Measurements from ENCODE around the gene SV2C.

DNA sequence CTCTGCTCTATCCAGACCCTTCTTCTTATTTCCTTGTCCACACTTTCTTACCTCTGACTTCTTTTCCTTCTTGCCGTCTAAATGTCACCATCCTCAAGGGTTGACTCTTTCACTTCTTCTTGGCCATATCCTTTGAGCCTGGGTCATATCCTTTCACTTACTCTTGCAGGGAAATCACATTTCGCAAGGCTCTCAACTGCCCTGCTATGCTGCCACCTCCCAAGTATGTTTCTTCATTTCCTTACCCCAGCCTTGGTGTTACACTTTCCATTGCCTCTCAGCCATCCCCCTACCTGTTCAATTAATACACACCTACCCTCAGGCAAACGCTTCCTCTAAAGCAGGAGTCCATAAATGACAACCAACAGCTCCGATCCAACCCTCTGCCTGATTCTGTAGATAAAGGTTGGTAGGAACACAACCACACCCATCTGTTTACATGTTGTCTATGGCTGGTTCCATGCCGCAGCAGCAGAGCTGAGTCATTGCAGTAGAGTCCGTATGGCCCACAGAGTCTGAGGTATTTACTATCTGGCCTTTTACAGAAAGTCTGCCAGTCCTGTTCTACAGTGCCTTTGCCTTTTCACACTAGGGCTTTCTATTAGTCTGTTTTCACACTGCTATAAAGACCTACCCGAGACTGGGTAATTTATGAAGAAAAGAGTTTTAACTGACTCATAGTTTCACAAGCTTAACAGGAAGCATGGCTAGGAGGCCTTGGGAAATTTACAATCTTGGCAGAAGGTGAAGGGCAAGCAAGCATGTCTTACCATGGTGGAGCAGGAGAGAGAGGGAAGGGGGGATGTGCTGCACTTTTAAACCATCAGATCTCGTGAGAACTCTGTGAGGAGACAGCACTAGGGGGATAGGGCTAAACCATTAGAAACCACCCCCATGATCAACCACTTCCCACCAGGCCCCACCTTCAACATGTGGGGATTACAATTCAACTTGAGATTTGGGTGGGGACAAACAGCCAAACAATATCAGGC lies 97.9 kb downstream of the SV2C start:
- TF ChIP-seq CTCF (IDR thresholded peaks at IDR 0.05) (no peak), POLR2A (IDR thresholded peaks at IDR 0.05) (no peak)

Data from heart left ventricle (tissue), 13 donors.